ENCODE measurements around the gene RAB3B. TPM values are rescaled to one million over a fixed set of nuclear protein-coding genes. Genes with fewer than 3 reads are reported as not detected.

The RAB3B gene
- total and polyA plus RNA-seq, 2 of the 4 experiments (the other 2 are of a cell fraction): 33.6 to 78.5 TPM

GRCh38 chr1:51953079-51953478, 37.4 kb downstream of the RAB3B start:
- no peak overlapping the region for H2AFZ ChIP-seq (replicated peaks; ENCODE audit: low read length, poor library complexity)
- intact Hi-C loops (cut with micrococcal nuclease): loop anchor here (5.0 kb wide), 1 partner anchor 46 kb away; no protein-coding TSS in a partner anchor
- no peak overlapping the region for H2AK5ac ChIP-seq (ENCODE audit: low read depth, low read length)
- no peak overlapping the region for H2BK15ac ChIP-seq (ENCODE audit: low read depth, low read length)
- H3K4me3 ChIP-seq (ENCODE audit: insufficient read depth, low read depth, low read length): no peak overlapping the region
- no peak overlapping the region for H3K4me2 ChIP-seq (ENCODE audit: low read depth, low read length)
- H3K4ac ChIP-seq (ENCODE audit: low read depth, low read length): no peak overlapping the region
- WGBS, 2 experiments (ENCODE audit: extremely low coverage in 2 of 2, insufficient read length in 1 of 2): 80% methylated on average over 1 of the region's 1 CpG; no CpG with 5 or more reads in 1 of the 2 experiments
- H3K23ac ChIP-seq (ENCODE audit: low read depth, low read length): no peak overlapping the region
- no peak overlapping the region for H4K8ac ChIP-seq (ENCODE audit: low read depth in 2 of 2, low read length in 2 of 2)
- no peak overlapping the region for H2AK9ac ChIP-seq (replicated peaks; ENCODE audit: low read depth, low read length, poor library complexity)
- H3K14ac ChIP-seq (replicated peaks; ENCODE audit: low read depth, low read length): no peak overlapping the region
- H3K9me1 ChIP-seq (ENCODE audit: insufficient read depth, low read length): peaks cover 34% of the 10 kb centered on the region
- H3K27ac ChIP-seq (ENCODE audit: insufficient read depth, low read length): no peak overlapping the region
- no peak overlapping the region for H2BK5ac ChIP-seq (ENCODE audit: low read depth, low read length, poor library complexity, severe bottlenecking)
- CTCF ChIA-PET: no interaction called here
- H3K36me3 ChIP-seq (ENCODE audit: control insufficient read depth, insufficient read depth, low read length): peaks cover 14% of the 10 kb centered on the region
- no peak overlapping the region for H3K18ac ChIP-seq (ENCODE audit: low read depth, low read length)
- H3K79me1 ChIP-seq (ENCODE audit: low read depth in 1 of 2, low read length in 2 of 2): peaks cover 43 to 96% of the 10 kb centered on the region in 2 experiments
- H2BK20ac ChIP-seq (ENCODE audit: low read depth, low read length): no peak overlapping the region
- no TSS peak for BruUV-seq (replicated peaks)
- no peak overlapping the region for H3K56ac ChIP-seq (ENCODE audit: extremely low read depth, insufficient read depth, low read length)
- in situ Hi-C loops (cut with MboI; ENCODE audit: low sequenced_read_pairs): no loop called here
- H4K20me1 ChIP-seq (ENCODE audit: insufficient read depth, low read length): no peaks in the 10 kb centered on the region
- no peaks in the 10 kb centered on the region for H3K9me3 ChIP-seq (ENCODE audit: control insufficient read depth, insufficient read depth, low read length)
- no peak overlapping the region for H4K5ac ChIP-seq (ENCODE audit: low read depth, low read length)
- no peak for ATAC-seq (ENCODE audit: low read depth)
- POLR2A ChIA-PET (ENCODE audit: unreplicated experiment): no interaction called here
- H4K91ac ChIP-seq (ENCODE audit: insufficient read depth, low read depth, low read length): no peak overlapping the region
- dilution Hi-C loops (cut with HindIII; ENCODE audit: low sequenced_read_pairs, unreplicated experiment): no loop called here
- H3K4me1 ChIP-seq (ENCODE audit: control insufficient read depth, insufficient read depth, low read length): peaks cover 27% of the 10 kb centered on the region
- TF ChIP-seq USF2 (IDR thresholded peaks at IDR 0.05; ENCODE audit: low read depth, low read length) (no peak), CEBPB (IDR thresholded peaks at IDR 0.05; ENCODE audit: low read depth, low read length) (no peak), RCOR1 (IDR thresholded peaks at IDR 0.05; ENCODE audit: insufficient replicate concordance, low read length) (no peak), POLR2A (IDR thresholded peaks at IDR 0.05; ENCODE audit: low read depth, low read length) (no peak), CHD1 (IDR thresholded peaks at IDR 0.05; ENCODE audit: low read depth, low read length) (no peak), FOS (IDR thresholded peaks at IDR 0.05; ENCODE audit: low read depth, low read length) (no peak), ELK1 (IDR thresholded peaks at IDR 0.05; ENCODE audit: borderline replicate concordance, low read depth, low read length) (no peak), MAZ (IDR thresholded peaks at IDR 0.05; ENCODE audit: borderline replicate concordance, low read depth, low read length) (no peak), MXI1 (IDR thresholded peaks at IDR 0.05; ENCODE audit: borderline replicate concordance, low read depth, low read length) (no peak), RAD21 (IDR thresholded peaks at IDR 0.05; ENCODE audit: low read length) (no peak), BHLHE40 (IDR thresholded peaks at IDR 0.05; ENCODE audit: low read depth, low read length) (no peak), MAFK (IDR thresholded peaks at IDR 0.05; ENCODE audit: low read depth, low read length) (no peak)
- no peak overlapping the region for H2BK120ac ChIP-seq (ENCODE audit: low read depth, low read length)
- DNase-seq: no peak
- no peak overlapping the region for H3K9ac ChIP-seq (ENCODE audit: low read depth, low read length)
- no peaks in the 10 kb centered on the region for H3K27me3 ChIP-seq (ENCODE audit: control insufficient read depth, insufficient read depth, low read length)

Measured in IMR-90 (cell line).